Effector memory CD4-positive, alpha-beta T cell (primary cell): ENCODE measurements around the gene ZDHHC14.

Experiments used
- DNase-seq, 3 donors: peaks; one replicate each; pipeline ENCODE4 v3.0.0-alpha.2; 2020
- H3K27ac ChIP-seq: 2 replicates; pipeline ENCODE4 v1.7.0; 2013; ENCODE audit warnings: mild to moderate bottlenecking, low read length, moderate library complexity; ENCODE audit not compliant: insufficient read depth, poor library complexity, severe bottlenecking
- H3K27me3 ChIP-seq: replicated peaks from 2 replicates; pipeline ENCODE4 v1.7.0; 2013; ENCODE audit warnings: mild to moderate bottlenecking, low read length; ENCODE audit not compliant: insufficient read depth, control insufficient read depth, poor library complexity, severe bottlenecking
- H3K36me3 ChIP-seq: 2 replicates; pipeline ENCODE4 v1.7.0; 2013; ENCODE audit warnings: mild to moderate bottlenecking, low read length, moderate library complexity; ENCODE audit not compliant: control insufficient read depth, insufficient read depth
- H3K4me1 ChIP-seq: 2 replicates; pipeline ENCODE4 v1.7.0; 2013; ENCODE audit warnings: low read length, mild to moderate bottlenecking; ENCODE audit not compliant: control insufficient read depth, insufficient read depth, poor library complexity, severe bottlenecking
- H3K4me3 ChIP-seq: 2 replicates; pipeline ENCODE4 v1.7.0; 2013; ENCODE audit warnings: low read length, low read depth, mild to moderate bottlenecking; ENCODE audit not compliant: insufficient read depth, poor library complexity, severe bottlenecking
- H3K9me3 ChIP-seq: 2 replicates; pipeline ENCODE4 v1.7.0; 2013; ENCODE audit warnings: mild to moderate bottlenecking, low read length, moderate library complexity; ENCODE audit not compliant: control insufficient read depth

Gene ZDHHC14

GRCh38 chr6:157561414-157561790 is 180.4 kb downstream of the ZDHHC14 start:
- no peaks in the 10 kb centered on the region for H3K4me1 ChIP-seq

GRCh38 chr6:157561929-157562810 is 181.2 kb downstream of the ZDHHC14 start:
- no peaks in the 10 kb centered on the region for H3K9me3 ChIP-seq
- H3K27me3 ChIP-seq, result no peaks in the 10 kb centered on the region
- H3K4me1 ChIP-seq, result no peaks in the 10 kb centered on the region
- H3K36me3 ChIP-seq, result no peaks in the 10 kb centered on the region
- H3K27ac ChIP-seq, result no peak overlapping the region
- no peak for DNase-seq
- no peak overlapping the region for H3K4me3 ChIP-seq

More at GRCh38 chr6:157561414-157561790, 180.4 kb downstream of the ZDHHC14 start:
- H3K9me3 ChIP-seq, result no peaks in the 10 kb centered on the region
- H3K4me3 ChIP-seq, result no peak overlapping the region
- no peak for DNase-seq
- no peaks in the 10 kb centered on the region for H3K36me3 ChIP-seq
- no peaks in the 10 kb centered on the region for H3K27me3 ChIP-seq
- H3K27ac ChIP-seq, result no peak overlapping the region

GRCh38 chr6:157562997-157563396 is 182.0 kb downstream of the ZDHHC14 start:
- no peak for DNase-seq
- Histone ChIP-seq H3K36me3 (no peaks in the 10 kb centered on the region), H3K27ac (no peak overlapping the region), H3K4me3 (no peak overlapping the region), H3K4me1 (no peaks in the 10 kb centered on the region), H3K9me3 (no peaks in the 10 kb centered on the region), H3K27me3 (no peaks in the 10 kb centered on the region)

GRCh38 chr6:157563611-157564284 is 182.8 kb downstream of the ZDHHC14 start:
- H3K36me3 ChIP-seq, result no peaks in the 10 kb centered on the region
- no peaks in the 10 kb centered on the region for H3K9me3 ChIP-seq
- H3K4me3 ChIP-seq, result no peak overlapping the region
- no peaks in the 10 kb centered on the region for H3K27me3 ChIP-seq
- H3K27ac ChIP-seq, result no peak overlapping the region
- DNase-seq, result no peak
- no peaks in the 10 kb centered on the region for H3K4me1 ChIP-seq

GRCh38 chr6:157568702-157569101 is 187.7 kb downstream of the ZDHHC14 start:
- H3K9me3 ChIP-seq, result no peaks in the 10 kb centered on the region
- H3K4me1 ChIP-seq, result peaks cover 10% of the 10 kb centered on the region
- H3K4me3 ChIP-seq, result no peak overlapping the region
- H3K36me3 ChIP-seq, result no peaks in the 10 kb centered on the region
- H3K27me3 ChIP-seq, result no peaks in the 10 kb centered on the region
- no peak overlapping the region for H3K27ac ChIP-seq
- DNase-seq, result no peak

GRCh38 chr6:157569543-157569942 is 188.6 kb downstream of the ZDHHC14 start:
- Histone ChIP-seq H3K4me3 (no peak overlapping the region), H3K4me1 (peaks cover 10% of the 10 kb centered on the region), H3K36me3 (no peaks in the 10 kb centered on the region), H3K9me3 (no peaks in the 10 kb centered on the region), H3K27ac (no peak overlapping the region), H3K27me3 (no peaks in the 10 kb centered on the region)
- DNase-seq, result no peak

GRCh38 chr6:157570104-157570503 is 189.1 kb downstream of the ZDHHC14 start:
- no peak for DNase-seq
- Histone ChIP-seq H3K27ac (no peak overlapping the region), H3K9me3 (no peaks in the 10 kb centered on the region), H3K4me3 (no peak overlapping the region), H3K36me3 (no peaks in the 10 kb centered on the region), H3K27me3 (no peaks in the 10 kb centered on the region), H3K4me1 (peaks cover 10% of the 10 kb centered on the region)

- no peak for DNase-seq
- Histone ChIP-seq H3K9me3 (no peaks in the 10 kb centered on the region), H3K36me3 (no peaks in the 10 kb centered on the region), H3K27ac (no peak overlapping the region), H3K27me3 (no peaks in the 10 kb centered on the region), H3K4me3 (no peak overlapping the region), H3K4me1 (peaks cover 10% of the 10 kb centered on the region)
Observed at GRCh38 chr6:157570752-157571151, 189.8 kb downstream of the ZDHHC14 start.

GRCh38 chr6:157571269-157571668 is 190.3 kb downstream of the ZDHHC14 start:
- DNase-seq, result no peak

GRCh38 chr6:157571950-157572349 is 191.0 kb downstream of the ZDHHC14 start:
- no peak for DNase-seq
- Histone ChIP-seq H3K4me1 (peaks cover 10% of the 10 kb centered on the region), H3K27me3 (no peaks in the 10 kb centered on the region), H3K9me3 (no peaks in the 10 kb centered on the region), H3K27ac (no peak overlapping the region), H3K36me3 (no peaks in the 10 kb centered on the region), H3K4me3 (no peak overlapping the region)

More at GRCh38 chr6:157571269-157571668, 190.3 kb downstream of the ZDHHC14 start:
- Histone ChIP-seq H3K27me3 (no peaks in the 10 kb centered on the region), H3K27ac (no peak overlapping the region), H3K4me1 (peaks cover 10% of the 10 kb centered on the region), H3K9me3 (no peaks in the 10 kb centered on the region), H3K4me3 (no peak overlapping the region), H3K36me3 (no peaks in the 10 kb centered on the region)
